Measurements from ENCODE around the gene LYZL1.

- TF ChIP-seq CTCF (conservative IDR thresholded peaks at IDR 0.05 in 1 of 2, IDR thresholded peaks at IDR 0.05 in 1 of 2; ENCODE audit: low read depth in 1 of 2, low read length in 2 of 2) = peak; percentile 37 to 63
- no peak for TF ChIP-seq EZH2 (IDR thresholded peaks at IDR 0.05; ENCODE audit: low read length, missing control alignments)
Measured at GRCh38 chr10:29239569-29240472, 49.0 kb upstream of the LYZL1 start.
